GM03348 (cell line): Measurements from ENCODE around the gene SIRPA.

ENCODE experiments used
- DNase-seq: peaks from one replicate; pipeline ENCODE4 v3.0.0; 2012; ENCODE audit warnings: low spot score

SIRPA gene

DNA sequence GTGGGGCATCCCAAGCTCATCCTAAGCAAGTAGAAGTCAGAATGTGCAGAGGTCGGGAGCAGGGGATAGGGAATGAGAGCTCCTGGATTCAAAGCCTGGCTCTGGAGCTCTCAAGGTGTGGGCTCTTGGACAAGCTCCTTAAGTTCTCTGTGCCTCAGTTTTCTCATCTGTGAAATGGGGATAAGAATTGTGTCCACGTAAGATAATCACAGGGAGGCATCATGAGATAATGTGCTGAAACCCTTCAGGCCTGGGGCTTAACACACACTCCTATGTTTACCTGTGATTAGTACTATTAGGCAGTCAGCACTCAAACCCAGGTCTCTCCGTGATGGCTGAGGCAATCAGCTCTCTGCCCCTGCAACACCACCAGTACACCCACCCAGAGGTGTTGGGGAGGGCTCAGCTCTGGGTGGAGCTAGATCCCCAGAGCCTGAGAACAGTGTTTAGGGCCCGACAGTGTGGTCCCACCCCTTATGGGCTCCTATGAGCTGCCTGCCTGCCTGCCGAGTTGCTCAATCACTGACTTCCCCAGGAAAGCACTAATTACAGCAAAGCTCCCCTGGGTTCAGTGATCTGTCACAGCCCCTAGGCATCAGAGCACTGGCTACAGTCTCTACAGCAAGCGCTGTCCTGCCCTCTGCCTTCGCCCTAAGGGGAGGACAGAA lies 6.3 kb upstream of the SIRPA start:
- DNase-seq, result peak; percentile 36

GRCh38 chr20:1890469-1891262 lies 4.5 kb upstream of the SIRPA start:
- no peak for DNase-seq

DNA sequence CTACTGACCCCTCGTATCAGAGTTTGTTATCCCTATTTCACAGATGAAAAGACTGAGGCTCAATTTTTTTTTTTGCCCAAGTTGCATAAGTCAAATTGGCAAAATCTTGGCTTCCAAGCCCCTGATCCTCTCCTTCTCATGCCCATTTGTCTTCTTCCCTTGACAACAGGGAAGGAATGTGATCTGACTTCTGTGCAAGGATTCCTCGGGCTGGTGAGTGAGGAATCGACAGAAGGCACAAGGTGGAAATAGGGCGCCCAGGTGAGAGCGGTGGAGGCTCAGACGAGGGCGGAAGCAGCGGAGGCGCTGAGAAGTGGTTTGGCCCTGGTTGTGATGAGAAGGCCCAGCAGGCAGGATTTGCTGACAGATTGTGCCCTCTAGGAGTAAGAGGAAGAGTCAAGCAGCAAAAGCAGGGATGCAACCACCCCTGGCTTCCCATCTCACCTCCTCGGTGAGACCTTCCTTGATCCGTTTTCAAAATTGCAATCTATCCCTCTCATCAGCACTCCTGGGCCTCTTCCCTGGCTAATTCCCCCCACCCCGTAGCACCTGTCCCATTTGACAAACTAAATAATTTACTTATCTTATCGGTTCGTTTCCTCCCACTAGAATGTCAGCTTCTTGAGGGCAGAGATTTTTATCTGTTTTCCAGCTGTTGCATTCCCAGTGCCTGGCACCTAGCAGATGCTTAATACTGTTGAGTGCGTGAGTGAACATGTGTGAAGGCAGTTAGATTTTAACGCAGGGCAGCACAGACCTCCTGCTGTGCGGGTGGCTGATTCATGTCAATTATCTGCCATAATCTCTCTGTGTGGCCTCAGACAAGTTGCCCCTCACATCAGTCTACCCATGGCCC lies 3.7 kb upstream of the SIRPA start:
- no peak for DNase-seq

GRCh38 chr20:1892119-1892385 lies 3.2 kb upstream of the SIRPA start:
- no peak for DNase-seq

GRCh38 chr20:1893721-1894470 lies 1.3 kb upstream of the SIRPA start:
- peak; percentile 46 for DNase-seq

GRCh38 chr20:1894471-1894950 lies 696 bp upstream of the SIRPA start:
- no peak for DNase-seq

GRCh38 chr20:1895674-1896483 lies 672 bp downstream of the SIRPA start:
- peak; percentile 59 for DNase-seq

GRCh38 chr20:1896484-1897258 lies 1.5 kb downstream of the SIRPA start:
- no peak for DNase-seq

GRCh38 chr20:1897541-1897940 lies 2.3 kb downstream of the SIRPA start:
- peak; percentile 47 for DNase-seq

- peak; percentile 31 for DNase-seq
Measured at GRCh38 chr20:1897965-1898464, 2.8 kb downstream of the SIRPA start.

DNA sequence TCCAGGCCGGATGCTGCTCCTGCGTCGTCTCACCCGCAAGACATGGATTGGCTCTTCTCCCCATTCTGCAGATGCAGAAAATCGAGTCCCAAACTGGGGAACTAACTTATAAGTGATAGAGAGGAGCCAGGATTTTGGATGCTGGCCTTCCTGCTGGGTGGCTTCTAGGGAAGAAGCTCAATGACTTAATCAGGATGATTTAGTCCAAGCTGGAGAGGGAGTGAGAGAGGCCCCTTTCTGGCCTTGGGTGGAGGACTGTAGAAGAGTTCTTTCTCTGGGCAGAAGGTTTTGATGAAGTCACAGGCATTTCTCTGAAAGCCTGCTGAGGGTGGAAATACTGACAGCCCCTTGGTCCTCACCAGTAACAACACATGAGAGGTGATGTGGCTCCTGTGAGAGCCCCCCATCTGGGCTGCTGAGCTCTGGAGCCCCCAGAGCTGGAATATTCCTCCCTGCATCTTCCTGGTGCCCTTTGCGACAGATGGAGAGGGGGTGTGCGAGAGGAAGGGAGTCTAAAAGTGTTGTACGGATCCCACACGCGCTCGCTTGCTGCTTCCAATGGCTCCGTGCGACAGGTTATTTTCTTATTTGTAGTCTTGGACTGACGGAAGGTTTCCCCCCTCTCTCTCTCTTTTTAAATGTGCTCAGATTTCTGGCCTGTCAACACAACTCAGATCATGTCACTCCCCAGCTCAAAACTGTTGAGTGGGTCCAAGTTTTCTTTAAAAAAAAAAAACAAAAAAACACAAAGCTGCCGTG lies 3.5 kb downstream of the SIRPA start:
- peak; percentile 50 for DNase-seq

- no peak for DNase-seq
Measured at GRCh38 chr20:1899241-1899525, 4.0 kb downstream of the SIRPA start.

DNA sequence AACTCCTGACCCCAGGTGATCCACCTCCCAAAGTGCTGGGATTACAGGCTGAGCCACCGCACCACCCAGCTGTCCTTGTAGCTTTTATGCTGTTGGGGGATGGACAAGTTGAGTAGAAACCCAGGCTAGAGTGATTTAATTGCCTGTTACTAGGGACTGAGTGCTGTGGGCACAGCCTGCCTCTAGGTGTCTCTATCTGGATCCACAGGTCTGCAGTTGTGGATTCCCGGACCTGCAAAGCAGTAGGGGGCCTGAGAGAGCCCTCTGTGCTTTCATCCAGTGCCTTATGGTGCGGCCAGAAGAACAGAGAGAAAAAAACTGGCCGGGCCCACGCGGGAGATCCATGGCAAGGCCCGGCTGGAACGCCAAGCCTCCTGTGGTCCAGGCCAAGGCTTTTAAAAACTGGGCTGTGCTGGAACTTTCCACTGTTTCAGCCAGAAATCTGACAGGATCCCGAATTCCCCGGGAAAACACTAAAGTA lies 5.2 kb downstream of the SIRPA start:
- peak; percentile 80 for DNase-seq

DNA sequence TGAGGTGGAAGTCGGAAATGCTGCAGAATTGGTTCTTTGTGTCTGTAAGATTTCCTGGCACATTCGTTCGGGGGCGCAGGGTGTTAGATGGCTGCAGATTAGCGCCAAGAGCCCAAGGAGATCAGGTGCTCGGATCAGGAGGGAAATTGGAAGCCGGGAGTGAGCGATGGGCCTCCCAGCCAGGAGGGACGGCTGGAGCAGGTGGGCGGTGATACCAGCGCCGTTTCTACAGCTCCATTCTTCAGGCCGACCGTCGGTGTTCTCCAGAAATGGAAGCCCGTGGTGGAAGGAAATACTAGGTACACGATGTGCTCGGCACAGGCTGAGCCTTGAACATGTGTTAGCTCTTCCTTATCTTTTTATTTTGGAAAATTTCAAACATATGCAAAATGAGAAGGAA lies 6.5 kb downstream of the SIRPA start:
- no peak for DNase-seq

GRCh38 chr20:1902188-1902587 lies 7.0 kb downstream of the SIRPA start:
- DNase-seq, result no peak

- no peak for DNase-seq
Measured at GRCh38 chr20:1904135-1904534, 8.9 kb downstream of the SIRPA start.

DNA sequence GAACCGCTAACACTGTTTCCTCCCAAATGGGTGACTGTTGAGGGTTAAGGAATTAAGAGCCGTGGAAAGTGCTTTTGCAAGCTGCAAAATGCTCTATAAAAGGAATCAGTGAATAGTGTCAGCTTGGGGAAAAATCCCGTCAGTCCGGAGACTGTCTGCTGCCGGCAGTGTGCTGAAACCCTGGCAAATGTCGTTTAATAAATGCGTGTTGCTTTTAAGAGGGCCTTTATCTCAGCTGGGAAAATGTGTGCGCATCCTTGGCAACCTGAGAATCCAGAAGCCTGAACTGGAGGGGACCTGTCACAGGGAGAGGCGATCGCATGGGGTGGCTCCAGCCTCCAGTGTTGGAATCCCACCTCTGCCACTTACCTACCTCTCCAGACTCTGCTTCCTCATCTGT lies 9.8 kb downstream of the SIRPA start:
- DNase-seq, result no peak

GRCh38 chr20:1905693-1906092 lies 10.5 kb downstream of the SIRPA start:
- DNase-seq, result no peak

DNA sequence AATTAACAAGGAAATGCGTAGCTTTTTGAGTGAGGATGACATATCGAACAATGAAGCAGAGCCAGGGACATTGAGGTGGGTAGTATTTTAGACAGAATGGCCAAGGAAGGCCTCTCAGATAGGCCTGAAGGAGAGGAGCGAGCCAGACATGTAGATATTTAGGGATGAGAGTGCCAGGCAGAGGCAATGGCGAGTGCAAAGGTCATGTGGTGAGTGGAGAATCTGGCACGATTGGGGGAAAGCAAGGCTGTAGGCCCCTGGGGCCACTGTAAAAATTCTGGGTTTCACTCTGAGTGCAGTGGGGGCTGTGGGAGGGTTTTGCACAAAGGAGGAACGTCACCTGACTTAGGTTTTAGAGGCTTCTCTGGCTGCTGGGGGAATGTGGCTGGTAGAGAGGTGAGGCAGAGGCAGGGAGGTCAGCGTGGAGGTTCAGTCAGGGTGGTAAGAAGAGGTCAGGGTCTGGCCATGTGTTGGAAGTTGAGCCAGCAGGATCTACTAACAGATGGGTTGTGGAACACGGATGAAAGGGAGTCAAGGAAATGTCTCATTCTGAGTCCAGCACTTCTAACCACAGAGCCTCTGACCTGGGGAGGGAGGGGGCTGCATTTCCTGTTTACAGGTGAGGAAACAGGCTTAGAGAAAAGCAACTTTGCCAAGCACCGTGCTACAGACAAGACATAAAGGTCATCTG lies 11.3 kb downstream of the SIRPA start:
- no peak for DNase-seq
